K562 (cell line): ENCODE results near the gene ERH. TPM values are rescaled to one million over a fixed set of nuclear protein-coding genes. Genes with fewer than 3 reads are reported as not detected.

Experiments
- ATAC-seq: fragments of 200-7000 bp; cut with Tn5 transposase; 3 replicates; pipeline ENCODE4 v1.9.1; 2020; ENCODE audit warnings: moderate library complexity
- BruUV-seq: library from RNA; stranded (reverse); fragments of 400-500 nt; replicated peaks from 2 replicates; lab custom pipeline; 2021; lab: Mats Ljungman, UMichigan
- CTCF ChIA-PET: fragments of 300-600 bp; formaldehyde crosslinking; extraction: SDS; loops from one replicate; lab custom pipeline; 2021; ENCODE audit warnings: low intra/inter-chr PET ratio; lab: Yijun Ruan, JAX
- POLR2A ChIA-PET: fragments of 300-600, 350-650 bp; sonication (Branson Sonifier 250); formaldehyde crosslinking; extraction: SDS; loops from one replicate; lab custom pipeline; 2021; ENCODE audit warnings: antibody characterized with exemption, inconsistent platforms; lab: Yijun Ruan, JAX
- DNase-seq, 4 experiments: peaks; one replicate each; pipeline versions ENCODE4 v3.0.0 to v3.0.0-alpha.2; 2011 to 2018; ENCODE audit warnings: low spot score in 3 of 4, mixed read lengths in 3 of 4; ENCODE audit errors: extremely low read depth in 1 of 4
- FAIRE-seq: peaks from 2 replicates; lab custom pipeline; 2011; peaks lifted over from hg19 to GRCh38; lab: Jason Lieb, UNC
- H2AFZ ChIP-seq: 2 replicates; pipeline ENCODE4 v1.6.0; 2011; ENCODE audit warnings: low read depth, low read length, control low read depth, inconsistent platforms
- H3K27ac ChIP-seq: fragments of 200-600 bp; 3 replicates; pipeline ENCODE4 v1.8.0; 2011; ENCODE audit warnings: low read depth, mild to moderate bottlenecking, control low read depth, inconsistent platforms, low read length, moderate library complexity, mixed read lengths; ENCODE audit errors: extremely low read depth
- H3K27me3 ChIP-seq, 2 experiments: fragments of 300-600 bp in 1 of 2; 2 replicates in 1 of 2; 3 replicates in 1 of 2; pipeline versions ENCODE4 v1.6.0 to v1.8.0; 2011; ENCODE audit warnings: inconsistent platforms in 2 of 2, low read length in 2 of 2, mild to moderate bottlenecking in 1 of 2, mixed read lengths in 1 of 2, moderate library complexity in 1 of 2; ENCODE audit not compliant: control insufficient read depth in 2 of 2, insufficient read depth in 2 of 2
- H3K36me3 ChIP-seq: fragments of 300-600 bp; 3 replicates; pipeline ENCODE4 v1.8.0; 2011; ENCODE audit warnings: mild to moderate bottlenecking, low read length, inconsistent platforms; ENCODE audit not compliant: control insufficient read depth, insufficient read depth
- H3K4me1 ChIP-seq, 2 experiments: fragments of 200-600 bp in 1 of 2; replicated peaks in 1 of 2; 2 replicates in 1 of 2; 3 replicates in 1 of 2; pipeline versions ENCODE4 v1.5.1 to v1.8.0; 2011; ENCODE audit warnings: inconsistent platforms in 2 of 2, low read length in 2 of 2, mild to moderate bottlenecking in 1 of 2, mixed read lengths in 1 of 2, moderate library complexity in 1 of 2; ENCODE audit not compliant: control insufficient read depth in 2 of 2, insufficient read depth in 2 of 2
- H3K4me2 ChIP-seq: 2 replicates; pipeline ENCODE4 v1.6.1; 2011; ENCODE audit warnings: low read length, control low read depth, inconsistent platforms, mixed read lengths; ENCODE audit not compliant: insufficient read depth
- H3K4me3 ChIP-seq: fragments of 200-600 bp; sonication (generic), shearing (Covaris generic); 2 replicates; pipeline ENCODE4 v1.5.1; 2016; ENCODE audit warnings: control low read depth, inconsistent platforms
- H3K79me2 ChIP-seq: fragments of 200-600 bp; 3 replicates; pipeline ENCODE4 v1.8.0; 2011; ENCODE audit warnings: low read length, inconsistent platforms; ENCODE audit not compliant: control insufficient read depth, insufficient read depth
- H3K9ac ChIP-seq, 2 experiments: 2 replicates each; pipeline versions ENCODE4 v1.6.0 to v1.6.1; 2011; ENCODE audit warnings: low read depth in 2 of 2, low read length in 2 of 2, control low read depth in 1 of 2, inconsistent platforms in 1 of 2, mild to moderate bottlenecking in 1 of 2, mixed read lengths in 1 of 2; ENCODE audit not compliant: insufficient read depth in 1 of 2
- H3K9me1 ChIP-seq: one replicate; pipeline ENCODE4 v1.6.0; 2011; ENCODE audit warnings: inconsistent platforms, mild to moderate bottlenecking, low read length, moderate library complexity; ENCODE audit not compliant: control insufficient read depth, insufficient read depth
- H3K9me3 ChIP-seq: replicated peaks from 2 replicates; pipeline ENCODE4 v1.5.1; 2011; ENCODE audit warnings: low read depth, low read length, inconsistent platforms; ENCODE audit not compliant: control insufficient read depth, insufficient read depth
- H4K20me1 ChIP-seq: replicated peaks from 2 replicates; pipeline ENCODE4 v1.6.1; 2011; ENCODE audit warnings: low read length, inconsistent platforms, mixed read lengths; ENCODE audit not compliant: control insufficient read depth, insufficient read depth
- CXXC5 ChIP-seq: fragments of 250-450 bp; sonication (Bioruptor Pico); IDR thresholded peaks from 2 replicates; pipeline ENCODE4 v1.8.0; 2022; ENCODE audit warnings: inconsistent platforms, mild to moderate bottlenecking, moderate library complexity
- ESRRA ChIP-seq: fragments of 450-650 bp; IDR thresholded peaks from 2 replicates; pipeline ENCODE4 v1.6.1; 2014; ENCODE audit warnings: low read depth, mild to moderate bottlenecking, moderate library complexity, borderline replicate concordance
- MGA ChIP-seq: fragments of 450-650 bp; IDR thresholded peaks from 2 replicates; pipeline ENCODE4 v1.6.1; 2016; ENCODE audit warnings: mild to moderate bottlenecking, moderate library complexity
- POLR2AphosphoS2 ChIP-seq: IDR thresholded peaks from 2 replicates; pipeline ENCODE4 v1.6.1; 2012; ENCODE audit warnings: low read length, improper control_type of control experiment
- SMC3 ChIP-seq: conservative IDR thresholded peaks from 2 replicates; pipeline ENCODE4 v1.6.1; 2011; ENCODE audit warnings: low read depth, low read length, improper control_type of control experiment; ENCODE audit not compliant: insufficient read depth
- STAT5B ChIP-seq: fragments of 250-450 bp; sonication (Bioruptor Pico); IDR thresholded peaks from 2 replicates; pipeline ENCODE4 v1.8.0; 2021; ENCODE audit warnings: mild to moderate bottlenecking, inconsistent platforms
- TAF9B ChIP-seq: fragments of 450-650 bp; IDR thresholded peaks from 2 replicates; pipeline ENCODE4 v1.6.1; 2018; ENCODE audit warnings: mild to moderate bottlenecking; ENCODE audit not compliant: partially characterized antibody
- ZNF175 ChIP-seq: fragments of 200-800 bp; sonication (Bioruptor generic); IDR thresholded peaks from 2 replicates; pipeline ENCODE4 v1.6.1; 2016; ENCODE audit warnings: low read depth, mild to moderate bottlenecking, missing genetic modification characterization, missing compliant biosample characterization
- ZNF695 ChIP-seq: fragments of 450-650 bp; formaldehyde crosslinking; IDR thresholded peaks from 2 replicates; pipeline ENCODE4 v1.4.0; 2020; ENCODE audit warnings: mild to moderate bottlenecking, moderate library complexity
- WGBS: fragments of 100-300 bp; shearing (Covaris generic); methylation state at CpG from one replicate; pipeline ENCODE4 v1.1.6; 2016; ENCODE audit warnings: low coverage, mixed read lengths; ENCODE audit not compliant: insufficient coverage; ENCODE audit errors: missing lambda C conversion rate; 5-methylcytosine and 5-hydroxymethylcytosine counted together
- in situ Hi-C: fragments of 300-500 bp; cut with MboI; formaldehyde crosslinking; loops from 4 replicates; pipeline ENCODE4 v1.15.0; 2018; ENCODE audit warnings: inconsistent platforms, mixed read lengths
- intact Hi-C: fragments of 100-400 bp; cut with micrococcal nuclease; formaldehyde crosslinking; loops from 2 replicates; pipeline ENCODE4 v1.14.2; 2022
- polyA plus RNA-seq, 8 experiments: library from polyadenylated mRNA; depleted of rRNA in 4 of 8; stranded (reverse) in 5 of 8; unstranded in 3 of 8; fragments of >200 nt; fragmentation: Nextera tagmentation in 2 of 8; fragmentation: Illumina TruSeq in 1 of 8; extraction: Ambion mirVana in 2 of 8; extraction: Trizol in 1 of 8; gene quantifications; 2 replicates each; pipeline versions ENCODE4 v1.2.1 to v1.2.3, GENCODE V29; 2011 to 2014; ENCODE audit warnings: inconsistent platforms in 1 of 8, missing spikeins in 1 of 8
- total RNA-seq, 7 experiments: library from RNA; depleted of rRNA in 6 of 7; stranded (reverse); fragments of >200 nt in 6 of 7; fragmentation: Illumina TruSeq in 2 of 7; extraction: Trizol in 2 of 7; gene quantifications; 2 replicates each; pipeline versions ENCODE4 v1.2.1 to v1.2.3, GENCODE V29; 2011 to 2021; ENCODE audit warnings: low replicate concordance in 1 of 7

Gene ERH
- total and polyA plus RNA-seq, 9 of the 15 experiments (the other 6 are each of a cell fraction or from before 2014, with no cell fraction given), result 78.2 to 474 (median 250) TPM

- no peak for TF ChIP-seq STAT5B
- no peak for TF ChIP-seq POLR2AphosphoS2
Observed at GRCh38 chr14:69332782-69333395, 65.2 kb downstream of the ERH start (continued).

GRCh38 chr14:69331206-69331605, 66.9 kb downstream of the ERH start:
- no peaks in the 10 kb centered on the region for H3K79me2 ChIP-seq
- H3K36me3 ChIP-seq, result no peaks in the 10 kb centered on the region
- peaks cover 4% of the 10 kb centered on the region; the same call in 1 of the 2 replicates for H4K20me1 ChIP-seq
- no peak overlapping the region for H3K4me2 ChIP-seq
- no peak overlapping the region for H2AFZ ChIP-seq
- intact Hi-C loops (no loop called here), in situ Hi-C loops (no loop called here)
- no peaks in the 10 kb centered on the region for H3K9me3 ChIP-seq
- 0% methylated on average over 3 of the region's 4 CpGs for WGBS
- ChIA-PET CTCF (no interaction called here), POLR2A (no interaction called here)
- peaks cover 6 to 63% of the 10 kb centered on the region in 2 experiments for H3K27me3 ChIP-seq
- FAIRE-seq (no peak), ATAC-seq (no peak), DNase-seq (no peak)
- no peak overlapping the region for H3K4me3 ChIP-seq
- no TSS peak for BruUV-seq
- peaks cover 3% of the 10 kb centered on the region for H3K9me1 ChIP-seq
- H3K4me1 ChIP-seq, result no peaks in the 10 kb centered on the region; a peak in 1 of 5 replicates
- no peak overlapping the region for H3K27ac ChIP-seq
- no peak overlapping the region for H3K9ac ChIP-seq
- TF ChIP-seq ESRRA (no peak), ZNF695 (no peak), MGA (no peak), CXXC5 (no peak), TAF9B (no peak), ZNF175 (CRISPR knock-in tag) (no peak), SMC3 (no peak)
